ENCODE measurements around the gene MACF1.
"Not testable (repeated sequence)": the region's sequence is repeated elsewhere in the genome, so short reads cannot be mapped to it uniquely, and the experiment has no call there.

The MACF1 gene

GRCh38 chr1:39426346-39426745 is 221.9 kb downstream of the MACF1 start:
- DNase-seq: no peak

- no peak for DNase-seq
These were observed 222.9 kb downstream of the MACF1 start for GRCh38 chr1:39427374-39427773.

GRCh38 chr1:39427912-39428311 is 223.4 kb downstream of the MACF1 start:
- DNase-seq: no peak

GRCh38 chr1:39431927-39432326 is 227.4 kb downstream of the MACF1 start:
- no peak for DNase-seq

- DNase-seq: no peak
These were observed 230.4 kb downstream of the MACF1 start for GRCh38 chr1:39434797-39435395.

- no peak for DNase-seq
These were observed 231.1 kb downstream of the MACF1 start for GRCh38 chr1:39435597-39435996.

- DNase-seq: no peak
These were observed 232.3 kb downstream of the MACF1 start for GRCh38 chr1:39436842-39437241.

GRCh38 chr1:39438042-39438441 is 233.5 kb downstream of the MACF1 start:
- no peak for DNase-seq

GRCh38 chr1:39440856-39441255 is 236.4 kb downstream of the MACF1 start:
- no peak for DNase-seq

GRCh38 chr1:39441797-39442196 is 237.3 kb downstream of the MACF1 start:
- DNase-seq: no peak

GRCh38 chr1:39445573-39445972 is 241.1 kb downstream of the MACF1 start:
- no peak for DNase-seq

- DNase-seq: no peak
These were observed 242.6 kb downstream of the MACF1 start for GRCh38 chr1:39446986-39447567.

GRCh38 chr1:39450041-39450440 is 245.5 kb downstream of the MACF1 start:
- DNase-seq: not testable (repeated sequence)

GRCh38 chr1:39450956-39451606 is 246.6 kb downstream of the MACF1 start:
- DNase-seq: no peak

GRCh38 chr1:39452081-39452480 is 247.6 kb downstream of the MACF1 start:
- no peak for DNase-seq

GRCh38 chr1:39452540-39452939 is 248.0 kb downstream of the MACF1 start:
- no peak for DNase-seq

- DNase-seq: no peak
These were observed 249.1 kb downstream of the MACF1 start for GRCh38 chr1:39453603-39454002.

GRCh38 chr1:39458991-39459390 is 254.5 kb downstream of the MACF1 start:
- no peak for DNase-seq

- DNase-seq: no peak
These were observed 257.6 kb downstream of the MACF1 start for GRCh38 chr1:39462074-39462473.

- DNase-seq: no peak
These were observed 262.1 kb downstream of the MACF1 start for GRCh38 chr1:39466413-39467107.

- not testable (repeated sequence) for DNase-seq
These were observed 262.7 kb downstream of the MACF1 start for GRCh38 chr1:39467108-39467720.

GRCh38 chr1:39469150-39469549 is 264.7 kb downstream of the MACF1 start:
- no peak for DNase-seq

- no peak for DNase-seq
These were observed 265.5 kb downstream of the MACF1 start for GRCh38 chr1:39470040-39470439.

GRCh38 chr1:39472826-39473225 is 268.3 kb downstream of the MACF1 start:
- no peak for DNase-seq

Data from activated CD4-positive, CD25-positive, alpha-beta regulatory T cell (primary cell).